Transverse colon (tissue), 4 donors: ENCODE results near the gene ZBP1. TPM values are rescaled to one million over a fixed set of nuclear protein-coding genes. Genes with fewer than 3 reads are reported as not detected.

Source experiments
- DNase-seq: peaks from one replicate; pipeline ENCODE4 v3.0.0-alpha.2; 2019
- H3K27ac ChIP-seq, 4 donors: fragments of 200-600 bp; sonication (generic); 2 replicates each; pipeline ENCODE4 v1.5.1; 2016 to 2018; ENCODE audit warnings: inconsistent platforms in 4 of 4
- H3K27me3 ChIP-seq: fragments of 200-600 bp; sonication (generic); 2 replicates; pipeline ENCODE4 v1.5.1; 2017; ENCODE audit warnings: inconsistent platforms
- H3K36me3 ChIP-seq, 4 donors: fragments of 200-600 bp; sonication (generic); 2 replicates each; pipeline ENCODE4 v1.5.1; 2017 to 2019; ENCODE audit warnings: inconsistent platforms in 4 of 4
- H3K4me1 ChIP-seq, 4 donors: fragments of 200-600 bp; sonication (generic); 2 replicates each; pipeline ENCODE4 v1.5.1; 2017 to 2020; ENCODE audit warnings: inconsistent platforms in 4 of 4
- H3K4me3 ChIP-seq, 4 donors: fragments of 200-600 bp; sonication (generic); 1 replicate in 1 of 4; 2 replicates in 3 of 4; pipeline versions ENCODE4 v1.5.1 to v1.6.1; 2017 to 2019; ENCODE audit warnings: inconsistent platforms in 4 of 4
- H3K9me3 ChIP-seq, 2 donors: fragments of 200-600 bp; sonication (generic); 2 replicates each; pipeline ENCODE4 v1.5.1; 2017 to 2019; ENCODE audit warnings: inconsistent platforms in 2 of 2
- CTCF ChIP-seq, 5 experiments: fragments of 200-600 bp in 3 of 5; fragments of 450-650 bp in 2 of 5; sonication (generic) in 3 of 5; IDR thresholded peaks; 1 replicate in 2 of 5; 2 replicates in 3 of 5; pipeline ENCODE4 v1.5.1; 2016 to 2017; ENCODE audit warnings: antibody characterized with exemption in 5 of 5, inconsistent platforms in 3 of 5, mild to moderate bottlenecking in 2 of 5, moderate library complexity in 1 of 5
- EP300 ChIP-seq: sonication (generic); formaldehyde crosslinking; IDR thresholded peaks from one replicate; pipeline ENCODE4 v1.6.1; 2017; ENCODE audit warnings: antibody characterized with exemption, low read depth
- POLR2A ChIP-seq: fragments of 450-650 bp; IDR thresholded peaks from one replicate; pipeline ENCODE4 v1.6.1; 2016; ENCODE audit warnings: antibody characterized with exemption, mild to moderate bottlenecking, moderate library complexity
- POLR2AphosphoS5 ChIP-seq, 3 donors: sonication (generic); formaldehyde crosslinking; IDR thresholded peaks; one replicate each; pipeline ENCODE4 v1.6.1; 2016; ENCODE audit warnings: antibody characterized with exemption in 3 of 3
- WGBS, 2 donors: methylation state at CpG; one replicate each; pipeline ENCODE4 v1.1.5; 2018; ENCODE audit warnings: low coverage in 1 of 2; 5-methylcytosine and 5-hydroxymethylcytosine counted together
- in situ Hi-C, 4 donors: fragments of 200-750 bp; cut with MboI; loops; one replicate each; pipeline versions ENCODE4 v1.15.0 to v1.15.1; 2017; ENCODE audit warnings: low sequenced_read_pairs in 3 of 4, low pct_ligation_motif_present in 1 of 4, low pct_unique_long_range_greater_than_20kb in 1 of 4
- intact Hi-C: fragments of 100-400 bp; cut with DNase I; formaldehyde crosslinking; loops from one replicate; pipeline ENCODE4 v1.15.1; 2023; ENCODE audit warnings: low total_unique reads
- total RNA-seq, 4 donors: library from RNA; depleted of rRNA; stranded (reverse); fragments of >200 nt; gene quantifications; one replicate each; pipeline ENCODE4 v1.1.0, GENCODE V29; 2016

Gene ZBP1
- total RNA-seq, 4 donors from 2014 or later: 1.6 to 4.4 TPM; not detected in 2

DNA sequence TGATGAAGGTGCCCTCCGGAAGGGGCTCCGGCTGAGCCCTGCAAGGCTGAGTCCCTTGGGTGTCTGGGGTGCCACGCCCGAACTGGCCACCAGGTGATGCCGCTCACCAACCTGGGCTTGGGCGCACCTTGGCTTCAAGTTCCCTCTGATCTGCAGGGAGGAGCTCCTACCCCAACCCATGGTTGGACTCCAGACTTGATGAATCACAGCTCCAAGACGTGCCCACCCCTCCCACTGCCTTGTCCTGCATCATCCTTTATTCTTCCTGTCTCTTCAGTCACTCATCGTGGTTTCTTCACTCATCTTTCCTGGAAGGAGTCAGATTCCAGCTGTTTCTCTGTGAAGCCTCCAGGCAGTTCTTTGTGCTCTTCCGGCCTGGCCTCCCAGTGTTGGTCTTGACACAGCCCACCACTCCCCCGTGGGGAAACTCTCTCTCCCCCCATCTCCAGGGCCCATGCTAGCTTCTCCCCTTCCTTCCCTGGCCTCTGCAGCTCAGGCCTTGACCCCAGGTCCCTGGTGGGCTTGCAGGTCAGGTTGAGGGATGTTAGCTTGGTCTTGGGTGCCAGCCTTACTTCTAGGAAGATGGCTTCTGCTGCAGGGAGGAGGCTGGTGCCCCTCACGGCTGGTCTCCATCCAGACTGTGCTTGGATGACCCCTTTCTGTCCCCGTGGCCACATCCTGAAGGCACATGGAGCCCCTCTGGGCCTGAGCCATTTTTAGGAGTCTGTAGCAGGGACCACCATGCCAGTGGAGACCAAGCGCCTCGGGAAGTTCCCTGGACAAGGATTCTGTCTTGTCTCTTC, 2.6 kb upstream of the ZBP1 start:
- Histone ChIP-seq H3K4me1 (peaks cover 6 to 38% (median 15%) of the 10 kb centered on the region in 4 donors), H3K9me3 (no peaks in the 10 kb centered on the region), H3K36me3 (no peaks in the 10 kb centered on the region), H3K27ac (no peak overlapping the region), H3K27me3 (no peaks in the 10 kb centered on the region), H3K4me3 (no peak overlapping the region)
- in situ Hi-C loops: loop anchor here in 1 of 4 donors (25.0 kb wide), 1 partner anchor 235 kb away; the partner anchor contains the start of gene RBM38
- peak; percentile 79 for DNase-seq
- 34 to 52% methylated on average over 7 to 14 of the region's 14 CpGs for WGBS, 2 donors
- TF ChIP-seq CTCF (IDR thresholded peaks at IDR 0.05) (peak; percentile 73 to 85 (median 79)), POLR2A (no peak)
- intact Hi-C loops: no loop called here

DNA sequence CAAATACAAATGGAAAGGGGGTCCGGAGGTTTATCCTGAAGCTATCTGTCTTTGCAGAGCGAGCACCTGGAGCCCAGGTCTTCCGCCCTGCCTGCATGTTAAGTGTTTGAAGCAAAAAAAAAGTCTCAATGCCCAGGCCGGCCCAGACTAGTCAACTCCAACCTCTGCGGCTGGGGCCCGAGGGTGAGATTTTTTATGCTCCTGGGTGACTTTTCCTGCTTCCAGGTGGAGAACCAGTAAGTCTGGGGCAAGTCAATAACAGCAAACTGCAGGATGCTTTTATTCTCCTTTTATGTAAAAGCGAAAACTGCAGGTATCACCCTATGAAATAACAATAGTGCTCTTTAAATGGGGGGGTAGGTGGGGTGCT, 2.0 kb upstream of the ZBP1 start:
- Histone ChIP-seq H3K4me3 (no peak overlapping the region), H3K27me3 (no peaks in the 10 kb centered on the region), H3K9me3 (no peaks in the 10 kb centered on the region), H3K4me1 (peaks cover 4 to 38% (median 12%) of the 10 kb centered on the region in 4 donors), H3K36me3 (no peaks in the 10 kb centered on the region), H3K27ac (no peak overlapping the region)
- intact Hi-C loops (no loop called here), in situ Hi-C loops (loop anchor here in 1 of 4 donors (25.0 kb wide), 1 partner anchor 235 kb away; the partner anchor contains the start of gene RBM38)
- TF ChIP-seq EP300 (no peak), POLR2A (no peak), CTCF (IDR thresholded peaks at IDR 0.05) (no peak), POLR2AphosphoS5 (IDR thresholded peaks at IDR 0.05) (no peak)
- DNase-seq: no peak
- WGBS, 2 donors: 72% methylated on average over 7 of the region's 7 CpGs; no CpG with 5 or more reads in 1 of the 2 donors

DNA sequence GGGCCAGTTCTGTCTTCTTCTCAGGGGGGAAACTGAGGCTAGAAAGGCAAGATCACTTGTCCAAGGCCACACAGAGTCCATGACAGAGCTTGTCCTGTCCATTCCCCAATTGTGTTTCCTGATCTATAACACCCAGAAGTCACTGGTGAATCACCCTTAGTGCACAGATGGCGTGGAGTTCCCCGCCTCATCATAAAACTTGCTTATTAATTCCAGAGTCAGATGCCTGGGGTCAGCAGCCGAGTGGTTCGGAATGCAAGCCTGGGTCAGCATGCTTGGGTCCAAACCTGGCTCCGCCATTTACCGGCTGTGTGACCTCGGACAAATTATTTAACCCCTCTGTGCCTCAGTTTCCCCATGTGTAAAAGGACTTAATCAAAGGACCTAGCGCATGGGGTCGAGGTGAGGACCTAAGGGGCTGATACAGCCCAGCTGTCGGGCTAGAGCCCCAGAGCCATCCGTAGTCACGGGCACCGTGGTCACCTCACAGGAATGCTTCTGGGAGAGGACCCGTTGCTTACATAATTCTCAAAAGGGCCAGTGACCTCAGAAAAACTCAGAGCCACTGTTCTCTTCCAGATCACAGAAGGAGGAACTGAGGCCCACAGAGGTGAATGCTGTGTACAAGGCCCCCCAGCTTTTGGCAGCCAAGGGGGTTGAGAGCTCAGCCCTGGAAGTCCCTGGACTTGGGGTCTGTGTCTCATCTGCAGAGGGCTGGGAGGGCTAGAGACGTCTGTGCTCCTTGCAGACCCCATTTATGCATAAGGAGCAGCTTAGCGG, 1.4 kb upstream of the ZBP1 start:
- Histone ChIP-seq H3K9me3 (no peaks in the 10 kb centered on the region), H3K27me3 (no peaks in the 10 kb centered on the region), H3K4me3 (no peak overlapping the region), H3K36me3 (no peaks in the 10 kb centered on the region), H3K4me1 (peaks cover 4 to 36% (median 12%) of the 10 kb centered on the region in 4 donors), H3K27ac (peak overlapping the region; percentile 60 to 80 (median 70))
- 82 to 84% methylated on average over 6 to 16 of the region's 16 CpGs for WGBS, 2 donors
- TF ChIP-seq POLR2AphosphoS5 (IDR thresholded peaks at IDR 0.05) (no peak), CTCF (IDR thresholded peaks at IDR 0.05) (no peak), POLR2A (no peak), EP300 (no peak)
- in situ Hi-C loops (loop anchor here in 1 of 4 donors (25.0 kb wide), 1 partner anchor 234 kb away; the partner anchor contains the start of gene RBM38), intact Hi-C loops (no loop called here)
- DNase-seq: no peak

GRCh38 chr20:57620999-57621398, 773 bp upstream of the ZBP1 start:
- Histone ChIP-seq H3K4me3 (no peak overlapping the region), H3K27ac (peak overlapping the region; percentile 60 to 80 (median 70)), H3K36me3 (no peaks in the 10 kb centered on the region), H3K9me3 (no peaks in the 10 kb centered on the region), H3K27me3 (no peaks in the 10 kb centered on the region), H3K4me1 (peaks cover 4 to 36% (median 12%) of the 10 kb centered on the region in 4 donors)
- WGBS, 2 donors: 71% methylated on average over 11 of the region's 11 CpGs; no CpG with 5 or more reads in 1 of the 2 donors
- TF ChIP-seq POLR2A (no peak), POLR2AphosphoS5 (IDR thresholded peaks at IDR 0.05) (no peak), CTCF (IDR thresholded peaks at IDR 0.05) (no peak), EP300 (no peak)
- peak; percentile 58 for DNase-seq
- intact Hi-C loops (no loop called here), in situ Hi-C loops (loop anchor here in 1 of 4 donors (25.0 kb wide), 1 partner anchor 234 kb away; the partner anchor contains the start of gene RBM38)
